Measurements from ENCODE around the gene ANKH. TPM values are rescaled to one million over a fixed set of nuclear protein-coding genes. Genes with fewer than 3 reads are reported as not detected.
A peak's percentile ranks its signal among the peaks of the same experiment; 100 is the strongest.

The ANKH gene
- total and polyA plus RNA-seq, 2 of the 13 experiments (the other 11 are each of a cell fraction or from before 2014, with no cell fraction given), result 25.0 to 36.0 TPM

- TF ChIP-seq THAP7 (CRISPR knock-in tag; IDR thresholded peaks at IDR 0.05) (no peak), ZNF260 (CRISPR knock-in tag; IDR thresholded peaks at IDR 0.05; ENCODE audit: borderline replicate concordance, low read depth) (no peak), TCF7L2 (IDR thresholded peaks at IDR 0.05; ENCODE audit: low read depth, low read length) (no peak), KDM2A (CRISPR knock-in tag; IDR thresholded peaks at IDR 0.05; ENCODE audit: borderline replicate concordance, low read depth) (peak; percentile 48; the same call in 1 of the 2 replicates), ZNF138 (CRISPR knock-in tag; IDR thresholded peaks at IDR 0.05; ENCODE audit: low read depth) (no peak), TRAFD1 (CRISPR knock-in tag; IDR thresholded peaks at IDR 0.05; ENCODE audit: borderline replicate concordance) (no peak), ZIK1 (CRISPR knock-in tag; IDR thresholded peaks at IDR 0.05; ENCODE audit: borderline replicate concordance, low read depth) (no peak)
Observed at GRCh38 chr5:14665101-14665822, 206.3 kb downstream of the ANKH start (continued).
